COLO668 (cell line): ENCODE results near the gene HS3ST3A1.
"Not testable (repeated sequence)": the region's sequence is repeated elsewhere in the genome, so short reads cannot be mapped to it uniquely, and the experiment has no call there.

ENCODE experiments used
- DNase-seq: peaks from one replicate; lab custom pipeline; 2025; ENCODE audit not compliant: unreplicated experiment; lab: John Stamatoyannopoulos, UW

The HS3ST3A1 gene

DNA sequence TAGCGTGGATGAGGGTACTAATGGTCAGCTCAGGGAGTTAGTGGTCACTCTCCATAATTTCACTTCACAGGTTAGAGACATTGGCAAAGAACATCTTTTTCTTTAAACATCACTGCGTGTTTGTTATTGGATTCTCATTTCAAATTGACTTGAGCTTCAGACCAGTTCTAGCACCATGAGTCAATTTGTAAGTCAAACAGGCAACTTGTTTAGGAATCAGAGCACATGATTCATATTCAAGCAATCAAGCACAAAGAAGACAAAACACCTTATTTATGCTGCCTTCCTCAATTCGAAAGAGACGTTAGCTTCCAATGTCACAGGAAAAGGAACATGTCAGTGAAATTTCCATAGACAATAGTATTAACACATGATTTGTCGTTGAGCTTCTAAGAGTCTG is 62.3 kb downstream of the HS3ST3A1 start:
- no peak for DNase-seq

DNA sequence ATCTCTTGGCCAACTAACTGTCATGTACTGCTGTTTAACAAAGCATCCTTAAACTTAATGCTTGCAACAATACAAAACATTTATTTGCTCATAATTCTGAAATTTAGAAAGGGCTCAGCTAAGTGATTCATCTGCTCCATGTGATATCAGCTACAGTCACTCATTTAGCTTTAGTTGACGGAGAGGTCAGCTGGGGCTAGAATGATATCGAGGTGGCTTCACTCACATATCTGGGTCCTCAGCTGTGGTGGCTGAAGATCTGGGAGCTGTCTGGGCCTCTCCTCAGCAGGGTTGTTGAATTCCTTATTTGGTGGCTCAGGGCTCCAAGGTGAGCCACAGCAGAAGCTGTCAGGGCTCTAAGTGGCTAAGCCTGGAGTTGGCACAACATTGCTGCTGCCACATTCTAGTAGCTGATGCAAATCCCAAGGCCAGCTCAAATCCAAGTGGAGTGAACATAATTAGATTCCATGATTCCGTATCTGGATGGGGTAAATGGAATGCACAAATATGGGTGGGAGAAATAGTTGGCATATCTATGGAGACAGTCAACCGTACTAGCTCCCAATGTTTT is 62.8 kb downstream of the HS3ST3A1 start:
- DNase-seq: no peak

DNA sequence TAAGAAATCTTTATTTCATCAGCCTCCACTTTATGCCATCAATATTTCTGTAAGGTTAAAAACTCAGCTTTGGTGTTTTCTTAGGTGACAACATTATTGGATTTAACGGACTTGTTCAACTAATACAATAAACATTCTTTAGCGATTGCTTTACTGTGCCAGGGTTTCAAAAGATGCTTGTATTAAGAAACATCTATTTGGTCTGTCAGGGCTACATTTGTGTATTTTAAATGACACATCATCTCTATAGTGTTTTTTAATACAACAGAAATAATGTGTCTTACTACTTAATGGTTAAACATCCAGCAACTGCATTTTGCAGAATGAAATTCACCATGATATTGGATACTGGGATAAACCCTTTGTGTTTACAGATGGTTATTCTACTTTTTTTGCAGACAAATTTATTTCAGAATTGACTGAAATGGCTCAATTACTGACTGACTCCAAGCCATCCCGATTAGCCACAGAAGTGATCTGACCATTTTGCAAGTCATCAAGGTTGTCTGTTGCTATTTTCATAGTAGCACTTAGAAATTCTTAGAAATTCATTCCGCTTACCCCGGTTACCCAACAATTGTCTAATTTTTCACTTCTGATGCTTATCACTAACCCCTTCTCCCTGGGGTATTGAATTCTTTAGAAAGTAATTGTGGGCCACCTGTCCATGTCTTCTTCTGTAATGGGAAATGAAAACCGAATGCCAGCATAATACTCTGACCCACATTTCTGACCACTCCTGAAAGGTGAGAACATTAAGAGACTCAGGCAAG is 63.7 kb downstream of the HS3ST3A1 start:
- no peak for DNase-seq

DNA sequence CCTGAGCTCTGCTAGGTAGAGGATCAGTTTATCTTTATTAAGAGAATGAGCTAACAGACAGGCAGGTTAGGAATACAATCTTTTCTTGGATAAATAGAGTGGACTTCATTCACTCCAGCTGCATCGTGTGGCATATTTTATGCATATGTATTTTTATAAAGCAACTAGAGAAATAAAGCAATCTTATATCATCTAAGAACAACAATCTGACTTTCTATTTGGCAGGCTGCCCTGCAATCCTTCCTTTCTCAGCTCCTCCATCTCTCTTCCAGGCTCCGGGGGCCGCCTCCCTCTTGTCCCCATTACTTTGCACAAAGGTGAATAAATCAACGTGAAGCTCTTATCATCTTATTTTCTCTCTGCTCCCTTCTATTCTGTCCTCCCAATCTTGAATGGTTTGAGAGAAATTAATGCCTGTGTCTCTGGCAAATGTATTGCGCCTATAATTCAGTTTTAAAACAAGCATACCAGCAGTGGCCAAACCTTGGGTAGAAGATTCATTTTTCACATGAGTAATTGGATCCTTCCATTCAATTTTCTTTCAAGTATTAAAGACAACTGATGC is 64.5 kb downstream of the HS3ST3A1 start:
- no peak for DNase-seq

DNA sequence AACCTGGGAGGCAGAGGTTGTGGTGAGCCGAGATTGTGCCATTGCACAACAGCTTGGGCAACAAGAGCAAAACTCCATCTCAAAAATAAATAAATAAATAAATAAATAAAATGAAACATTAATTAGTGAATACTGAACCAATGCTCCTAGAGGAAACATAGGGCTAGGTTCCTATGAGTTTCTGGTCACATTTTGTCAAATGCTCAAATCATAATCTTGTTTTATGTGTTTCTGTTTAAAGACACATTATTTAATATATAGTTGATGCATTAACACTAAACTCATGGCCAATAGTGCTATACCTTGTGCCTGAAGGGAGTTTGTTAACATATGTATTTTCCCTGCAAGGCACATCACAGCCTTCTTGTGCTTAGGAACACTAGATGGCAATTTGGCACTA is 66.8 kb downstream of the HS3ST3A1 start:
- no peak for DNase-seq

DNA sequence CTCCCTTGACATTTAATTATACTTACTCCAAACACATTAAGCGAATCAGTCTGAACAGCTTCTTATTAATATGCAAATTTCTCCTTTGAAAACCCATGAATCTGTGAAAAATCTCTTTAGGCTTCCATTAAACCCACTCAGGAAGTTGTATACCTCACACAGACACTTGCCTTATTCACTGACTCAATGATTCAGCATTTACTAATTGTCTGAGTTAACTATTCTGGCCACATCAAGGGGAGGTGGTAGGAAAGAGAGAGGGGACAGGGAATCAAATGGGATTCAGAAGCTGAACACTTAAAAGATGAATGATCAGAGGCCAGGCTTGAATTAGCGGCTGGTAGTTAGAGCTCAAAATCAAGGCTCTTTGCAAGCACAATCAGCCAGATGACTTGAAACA is 70.0 kb downstream of the HS3ST3A1 start:
- no peak for DNase-seq

DNA sequence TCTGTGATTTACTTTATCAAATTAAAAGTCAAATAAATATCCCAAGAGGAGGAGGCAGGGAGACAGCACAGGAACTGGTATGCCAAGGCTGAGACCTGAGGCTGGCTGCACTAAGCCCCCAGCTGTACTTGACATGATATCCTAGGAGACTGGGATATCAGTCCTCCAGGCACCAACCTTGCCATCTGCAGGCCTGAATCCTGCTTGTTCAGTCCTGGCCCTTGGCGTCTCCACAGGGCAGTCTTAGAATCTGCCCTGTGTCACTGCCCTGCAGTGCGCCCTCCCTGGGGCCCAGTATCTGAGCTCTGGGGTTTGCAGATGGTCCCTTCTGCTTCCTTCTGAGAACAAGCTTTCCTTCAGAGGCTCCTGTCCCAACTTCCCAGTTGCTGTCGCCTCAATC is 75.9 kb downstream of the HS3ST3A1 start:
- no peak for DNase-seq

DNA sequence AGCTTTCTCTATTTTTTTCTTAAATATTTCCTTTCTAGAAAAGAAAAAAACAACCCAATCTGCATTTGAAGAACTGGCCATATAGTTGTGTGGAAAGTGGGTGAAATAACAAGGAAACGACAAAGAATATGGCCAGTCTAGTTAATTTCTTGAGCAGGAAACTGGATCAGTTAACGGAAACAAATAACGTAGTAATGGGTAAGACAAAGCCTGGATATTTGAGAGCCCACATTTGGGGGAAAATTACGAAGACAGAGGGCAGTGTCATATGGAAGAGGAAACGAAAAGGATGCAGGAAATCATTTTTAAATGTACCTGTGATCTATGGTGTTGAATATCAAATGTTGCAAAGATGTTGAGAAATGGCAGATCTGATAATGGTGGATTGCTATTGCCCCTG is 78.6 kb downstream of the HS3ST3A1 start:
- DNase-seq: no peak

DNA sequence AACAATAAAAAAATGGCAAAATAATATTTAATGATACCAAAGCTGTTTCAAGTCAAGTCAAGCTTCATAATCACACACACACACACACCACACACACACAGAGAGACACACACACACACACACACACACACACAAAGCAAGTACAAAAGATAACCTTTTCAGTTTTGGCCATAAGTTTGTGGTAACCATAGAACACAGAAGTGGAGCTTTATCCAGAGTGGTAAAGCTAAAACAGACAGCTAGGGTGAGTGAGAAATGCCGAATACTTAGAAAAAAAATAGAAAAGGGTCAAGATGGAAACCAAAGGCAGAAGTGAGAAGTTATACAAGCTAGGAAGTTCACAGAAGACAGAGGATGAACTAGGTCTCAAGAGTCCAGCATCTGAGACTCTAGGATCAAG is 79.0 kb downstream of the HS3ST3A1 start:
- no peak for DNase-seq

DNA sequence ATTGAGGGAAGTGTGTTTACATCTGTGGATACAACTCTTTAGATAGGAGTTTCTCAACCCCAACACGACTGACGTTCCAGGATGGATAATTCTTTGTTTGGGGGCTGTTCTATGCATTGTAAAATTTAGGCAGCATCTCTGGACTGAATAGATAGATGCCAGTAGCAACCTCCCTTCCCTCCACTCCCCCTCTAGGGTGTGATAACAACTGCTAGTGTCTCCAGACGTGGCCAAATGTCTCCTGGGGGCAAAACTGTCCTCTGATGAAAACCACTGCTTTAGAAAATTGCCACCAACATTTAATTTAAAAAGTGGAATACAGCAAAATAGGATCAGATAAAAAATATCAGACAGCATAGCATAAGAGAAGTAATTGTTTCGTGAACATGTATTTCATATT is 79.9 kb downstream of the HS3ST3A1 start:
- DNase-seq: no peak

DNA sequence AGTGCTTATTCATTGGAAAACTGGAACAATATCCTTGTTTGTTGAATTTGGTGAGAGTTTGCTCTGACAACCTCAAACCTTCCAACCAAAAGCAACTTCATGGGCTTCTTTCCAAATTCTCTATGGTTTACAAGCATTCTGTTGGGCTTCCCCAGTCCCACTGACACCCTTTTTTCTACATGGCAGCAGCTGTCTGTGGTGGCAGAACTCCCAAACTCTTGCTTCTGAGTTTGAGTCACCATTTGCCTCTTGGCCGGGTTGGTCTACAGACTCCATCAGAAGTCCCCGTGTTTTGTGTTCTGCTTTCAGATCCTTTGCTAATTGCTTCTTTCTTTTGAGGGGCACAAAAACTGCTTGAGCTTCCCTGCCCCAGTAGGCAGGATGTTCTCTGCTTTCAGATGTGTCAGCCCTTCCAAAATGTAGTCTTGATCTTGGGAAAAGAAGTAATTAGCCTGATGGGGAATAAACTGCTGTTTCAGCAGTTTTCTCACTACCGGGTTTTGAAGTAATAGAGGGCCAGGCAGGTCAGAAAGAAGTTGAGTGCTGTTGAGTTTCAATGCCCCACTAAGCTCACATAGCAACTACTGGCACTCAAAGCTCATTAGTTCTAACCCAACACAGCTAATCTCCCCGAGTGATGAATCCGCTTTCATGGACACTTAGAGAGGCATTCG is 80.7 kb downstream of the HS3ST3A1 start:
- no peak for DNase-seq

DNA sequence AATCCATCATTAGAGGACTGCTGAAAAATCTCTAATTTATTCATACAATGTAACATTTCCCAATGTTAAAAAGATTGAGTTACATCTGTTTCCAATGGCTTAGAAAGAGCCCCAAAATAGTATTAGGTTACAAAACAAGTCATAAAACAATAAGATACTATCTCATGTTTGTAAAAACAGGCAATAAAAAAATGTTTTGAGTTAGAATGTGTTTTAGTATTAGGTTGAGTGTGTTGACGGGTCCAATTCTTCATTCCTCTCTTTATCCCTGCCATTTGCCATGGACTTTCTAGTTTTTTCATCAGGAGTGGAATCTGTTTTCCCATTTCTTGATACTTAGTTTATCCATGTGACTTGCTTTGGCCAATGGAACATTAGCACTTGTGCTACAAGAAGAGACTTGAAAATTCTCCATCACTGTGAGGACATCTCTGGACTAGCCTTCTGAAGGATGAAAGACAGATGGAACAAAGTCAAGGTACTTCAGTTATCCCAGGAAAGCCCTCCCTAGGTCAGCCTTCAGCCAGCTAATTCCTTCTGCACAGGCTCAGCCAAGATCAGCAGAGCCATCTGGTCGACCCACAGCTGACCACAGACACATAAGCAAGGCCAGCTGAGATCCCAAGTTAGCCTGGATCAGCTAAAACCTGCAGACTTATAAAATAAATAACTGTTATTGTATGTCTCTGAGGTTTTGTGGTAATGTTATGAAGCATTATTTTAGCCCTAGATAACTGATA is 83.3 kb downstream of the HS3ST3A1 start:
- no peak for DNase-seq

DNA sequence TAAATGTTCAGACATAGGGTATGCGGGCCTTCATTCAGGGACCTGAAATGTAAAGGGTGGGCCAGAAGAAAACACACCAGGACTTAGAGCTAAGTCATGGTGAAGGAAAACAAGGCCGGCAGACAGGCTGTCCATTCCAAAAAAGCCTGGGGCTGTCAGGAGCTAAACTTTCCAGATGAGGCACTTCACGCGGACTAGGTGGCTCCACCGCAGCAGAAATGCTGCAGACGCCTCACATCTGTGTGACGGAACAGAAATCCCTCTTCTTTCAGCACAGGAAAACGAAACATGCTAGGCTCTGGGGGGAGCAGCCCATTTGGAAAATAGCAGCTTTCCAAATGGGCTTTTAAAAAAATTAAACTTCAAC is 88.7 kb downstream of the HS3ST3A1 start:
- no peak for DNase-seq

DNA sequence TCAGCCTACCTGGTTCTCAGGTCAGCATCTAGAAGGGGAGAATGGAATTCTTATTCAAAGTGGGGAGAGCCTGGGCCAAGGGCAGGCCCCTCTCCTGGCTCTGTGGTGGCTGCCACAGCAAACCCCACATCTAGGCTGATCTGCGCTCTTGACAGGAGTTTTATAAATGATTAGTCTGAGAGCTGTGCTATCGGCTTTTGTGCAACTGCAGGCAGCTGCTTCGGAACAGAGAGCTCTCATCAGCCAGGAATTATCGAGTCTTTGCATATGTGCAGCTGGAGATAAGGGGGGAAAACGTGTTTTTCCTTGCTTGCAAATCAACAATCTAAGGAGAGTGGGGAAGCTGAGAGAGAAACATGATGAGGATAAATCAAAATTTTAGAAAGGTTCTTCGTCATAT is 91.7 kb downstream of the HS3ST3A1 start:
- no peak for DNase-seq

DNA sequence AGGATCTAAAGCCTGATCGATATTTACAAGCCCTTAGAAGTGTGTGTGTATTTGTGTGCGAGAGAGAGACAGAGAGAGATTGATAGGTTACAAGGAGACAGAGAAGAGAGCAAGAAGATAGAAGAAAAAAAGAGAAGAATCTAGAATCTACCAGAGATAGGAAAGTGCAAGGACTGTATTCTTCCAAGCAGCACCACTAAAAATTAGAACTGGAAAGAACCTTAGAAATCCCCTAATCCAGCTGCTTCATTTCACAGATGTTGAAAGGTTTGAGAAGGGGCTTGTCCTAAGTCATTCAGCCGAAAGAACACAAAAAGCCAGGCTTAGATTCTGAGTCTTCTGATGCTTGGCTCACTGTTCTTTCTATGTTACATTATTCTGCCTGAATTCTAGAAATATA is 92.2 kb downstream of the HS3ST3A1 start:
- no peak for DNase-seq

DNA sequence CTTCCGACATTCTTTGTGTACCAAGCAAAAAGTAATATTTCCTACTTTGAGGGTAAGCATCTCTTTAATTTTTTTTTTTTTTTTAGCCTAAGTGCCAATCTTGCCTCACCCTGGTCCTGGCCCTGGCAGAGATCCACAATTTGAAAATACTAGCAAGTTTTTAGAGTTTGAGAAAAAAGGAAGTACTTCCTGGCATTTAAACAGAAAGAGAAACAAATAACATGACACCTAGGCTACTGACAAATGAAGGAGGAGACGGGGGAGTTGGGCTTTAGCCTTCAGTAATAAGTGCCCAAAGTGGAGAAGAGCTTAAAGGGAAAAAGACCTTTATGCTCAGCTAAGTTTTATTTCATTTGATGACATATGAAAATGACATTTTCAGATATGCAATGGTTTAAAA is 92.8 kb downstream of the HS3ST3A1 start:
- no peak for DNase-seq

DNA sequence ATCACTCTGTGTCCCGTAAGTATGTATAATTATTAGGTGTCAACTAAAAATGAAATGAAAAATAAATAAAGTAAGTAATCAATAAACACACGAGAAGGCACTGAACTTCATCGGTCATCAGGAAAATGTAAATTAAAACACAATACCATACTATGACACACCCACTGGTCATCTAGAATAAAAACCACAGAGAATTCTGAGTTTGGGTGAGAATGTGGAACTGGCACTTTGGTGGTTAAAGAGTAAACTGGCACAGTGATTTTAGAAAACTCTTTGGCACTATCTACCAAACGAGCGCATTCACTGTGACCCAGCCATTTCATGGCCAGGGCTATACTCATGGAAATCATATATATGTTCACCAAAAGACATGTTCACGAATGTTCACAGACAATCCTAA is 98.2 kb downstream of the HS3ST3A1 start:
- no peak for DNase-seq

DNA sequence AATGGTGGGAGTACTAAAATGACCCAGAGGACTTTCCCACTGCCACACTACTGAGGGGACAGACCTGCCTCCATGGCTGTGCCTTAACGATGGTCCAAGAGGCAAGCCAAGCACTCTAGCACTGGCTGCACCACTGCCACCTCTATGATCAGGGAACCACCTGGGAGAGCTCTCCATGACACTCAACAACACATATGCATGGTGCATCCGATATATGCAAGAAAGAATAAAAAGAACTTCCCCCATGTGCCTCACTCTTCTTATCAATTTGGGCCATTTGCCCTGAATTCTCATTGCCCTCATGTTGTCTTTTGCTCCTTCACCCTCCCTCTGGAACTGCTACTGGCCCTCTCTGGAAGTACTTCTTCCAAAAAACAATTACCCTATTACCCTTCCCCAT is 99.5 kb downstream of the HS3ST3A1 start:
- no peak for DNase-seq

DNA sequence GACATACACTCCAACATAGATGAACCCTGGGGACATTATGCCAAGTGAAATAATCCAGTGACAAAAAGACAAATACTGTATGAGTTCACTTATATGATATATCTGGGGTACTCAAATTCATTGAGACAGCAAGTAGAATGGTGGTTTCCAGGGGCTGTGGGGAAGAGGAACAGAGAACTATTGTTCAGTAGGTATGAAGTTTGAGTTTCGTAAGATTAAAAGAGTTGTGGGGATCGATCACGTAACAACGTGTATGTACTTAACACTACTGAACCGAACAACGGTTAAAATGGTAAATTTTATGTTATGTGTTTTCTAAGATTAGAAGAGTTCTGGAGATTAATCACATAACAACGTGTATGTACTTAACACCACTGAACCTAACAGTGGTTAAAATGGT is 100.8 kb downstream of the HS3ST3A1 start:
- DNase-seq: no peak

DNA sequence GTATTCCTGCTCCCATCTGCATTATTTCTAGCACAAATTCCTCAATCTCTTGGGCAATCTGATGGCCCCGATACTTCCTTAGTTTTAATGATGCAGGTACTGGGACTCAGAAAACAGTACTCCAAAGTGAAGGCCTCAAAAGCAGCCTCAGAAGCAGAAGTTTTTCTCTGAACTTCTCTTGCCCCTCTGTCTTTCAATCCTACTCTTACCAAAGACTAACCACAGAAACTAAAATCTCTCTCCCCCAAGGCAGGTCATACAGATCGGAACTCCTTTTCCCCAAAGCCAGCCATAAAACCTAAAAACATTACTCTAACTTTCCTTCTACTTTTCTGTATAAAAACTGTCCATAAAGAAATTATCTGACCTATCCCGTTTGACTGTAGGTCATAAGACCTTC is 103.5 kb downstream of the HS3ST3A1 start:
- DNase-seq: no peak

DNA sequence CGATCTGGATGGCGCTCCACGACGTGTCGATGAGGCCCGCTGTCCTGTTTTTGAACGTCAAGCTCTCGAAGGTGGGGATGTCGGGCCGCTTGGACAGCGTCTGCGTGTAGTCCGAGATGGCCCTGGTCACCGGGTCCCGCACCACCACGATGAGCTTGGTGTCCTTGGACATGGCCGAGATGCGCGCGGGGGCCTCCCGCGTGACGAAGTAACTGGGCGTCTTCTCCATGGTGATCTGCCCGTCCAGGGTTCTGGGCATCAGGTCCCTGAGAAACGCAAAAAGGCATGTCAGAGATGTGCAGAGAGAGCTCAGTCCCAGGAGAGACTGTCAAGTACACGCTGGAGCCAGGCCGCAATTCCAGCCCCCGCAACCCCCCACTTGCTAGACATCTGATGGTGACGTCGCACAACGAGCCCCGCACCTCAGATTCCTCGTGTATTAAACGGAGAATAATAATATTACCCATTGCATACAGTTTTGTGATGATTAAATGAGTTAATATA is 105.1 kb downstream of the HS3ST3A1 start:
- DNase-seq: not testable (repeated sequence)
